GM12878 (cell line): ENCODE data around the gene NR2C2AP. TPM values are rescaled to one million over a fixed set of nuclear protein-coding genes. Genes with fewer than 3 reads are reported as not detected.
A peak's percentile ranks its signal among the peaks of the same experiment; 100 is the strongest.

ENCODE experiments used
- ATAC-seq: fragments of 200-7000 bp; cut with Tn5 transposase; 3 replicates; pipeline ENCODE4 v1.9.1; 2020; ENCODE audit warnings: mild to moderate bottlenecking, moderate library complexity
- BruUV-seq: library from RNA; stranded (reverse); fragments of 400-500 nt; replicated peaks from 2 replicates; lab custom pipeline; 2021; lab: Mats Ljungman, UMichigan
- CTCF ChIA-PET: fragments of 300-600 bp; sonication (Branson Sonifier 250); formaldehyde crosslinking; extraction: SDS; loops from one replicate; lab custom pipeline; 2021; ENCODE audit warnings: inconsistent platforms; lab: Yijun Ruan, JAX
- POLR2A ChIA-PET: fragments of 350-600 bp; formaldehyde crosslinking; extraction: SDS; loops from one replicate; lab custom pipeline; 2021; ENCODE audit warnings: inconsistent platforms; lab: Charles Lee
- RAD21 ChIA-PET: fragments of 300-600 bp; sonication (Branson Sonifier 250); formaldehyde crosslinking; loops from one replicate; lab custom pipeline; 2023; ENCODE audit warnings: antibody characterized with exemption; ENCODE audit not compliant: unreplicated experiment; lab: Charles Lee
- SMC1A ChIA-PET: fragments of 300-600 bp; sonication (Branson Sonifier 250); formaldehyde crosslinking; loops from one replicate; lab custom pipeline; 2023; ENCODE audit not compliant: unreplicated experiment, uncharacterized antibody; lab: Charles Lee
- DNase-seq: peaks from one replicate; pipeline ENCODE4 v3.0.0-alpha.2; 2011; ENCODE audit warnings: low read depth, low spot score
- FAIRE-seq: peaks from 3 replicates; lab custom pipeline; 2011; peaks lifted over from hg19 to GRCh38; lab: Jason Lieb, UNC
- H2AFZ ChIP-seq: 2 replicates; pipeline ENCODE4 v1.6.0; 2011; ENCODE audit warnings: low read depth, low read length, control low read depth; ENCODE audit not compliant: control insufficient read depth
- H3K27ac ChIP-seq: 2 replicates; pipeline ENCODE4 v1.5.1; 2011; ENCODE audit warnings: control low read depth; ENCODE audit not compliant: control insufficient read depth, insufficient read depth
- H3K27me3 ChIP-seq, 2 experiments: replicated peaks in 1 of 2; 2 replicates each; pipeline versions ENCODE4 v1.6.0 to v1.6.1; 2011; ENCODE audit warnings: low read length in 1 of 2; ENCODE audit not compliant: control insufficient read depth in 2 of 2, insufficient read depth in 2 of 2
- H3K36me3 ChIP-seq, 2 experiments: 2 replicates each; pipeline ENCODE4 v1.5.1; 2011; ENCODE audit warnings: low read length in 1 of 2; ENCODE audit not compliant: control insufficient read depth in 2 of 2, insufficient read depth in 2 of 2
- H3K4me1 ChIP-seq: 2 replicates; pipeline ENCODE4 v1.6.1; 2011; ENCODE audit warnings: mild to moderate bottlenecking, low read length, moderate library complexity, mixed read lengths; ENCODE audit not compliant: control insufficient read depth, insufficient read depth
- H3K4me2 ChIP-seq: 2 replicates; pipeline ENCODE4 v1.6.0; 2011; ENCODE audit warnings: control low read depth; ENCODE audit not compliant: control insufficient read depth, insufficient read depth
- H3K4me3 ChIP-seq: fragments of 200-600 bp; sonication (generic); 2 replicates; pipeline ENCODE4 v1.5.1; 2016
- H3K79me2 ChIP-seq: 2 replicates; pipeline ENCODE4 v1.6.0; 2011; ENCODE audit warnings: low read length; ENCODE audit not compliant: control insufficient read depth, insufficient read depth
- H3K9ac ChIP-seq: 2 replicates; pipeline ENCODE4 v1.8.0; 2011; ENCODE audit warnings: low read length, control low read depth, mixed read lengths; ENCODE audit not compliant: control insufficient read depth, insufficient read depth
- H3K9me3 ChIP-seq: replicated peaks from 3 replicates; pipeline ENCODE4 v1.5.1; 2011; ENCODE audit warnings: mild to moderate bottlenecking, low read length; ENCODE audit not compliant: control insufficient read depth, insufficient read depth
- H4K20me1 ChIP-seq: 2 replicates; pipeline ENCODE4 v1.6.0; 2011; ENCODE audit not compliant: control insufficient read depth, insufficient read depth
- ASH2L ChIP-seq: fragments of 300-600, 200-600 bp; sonication (generic); IDR thresholded peaks from 2 replicates; pipeline ENCODE4 v1.6.1; 2017; ENCODE audit warnings: low read depth, mild to moderate bottlenecking, borderline replicate concordance
- ATF2 ChIP-seq: IDR thresholded peaks from 2 replicates; pipeline ENCODE4 v1.6.1; 2012; ENCODE audit warnings: low read length, inconsistent platforms
- EED ChIP-seq: sonication (generic); IDR thresholded peaks from 2 replicates; pipeline ENCODE4 v1.6.1; 2016; ENCODE audit warnings: antibody characterized with exemption, low read depth
- IKZF1 ChIP-seq: fragments of 450-650 bp; conservative IDR thresholded peaks from 2 replicates; pipeline ENCODE4 v1.6.1; 2017; ENCODE audit warnings: antibody characterized with exemption, mild to moderate bottlenecking
- KLF5 ChIP-seq: fragments of 450-650 bp; IDR thresholded peaks from 2 replicates; pipeline ENCODE4 v1.6.1; 2014; ENCODE audit warnings: mild to moderate bottlenecking; ENCODE audit not compliant: partially characterized antibody
- MXI1 ChIP-seq: fragments of 150-350 bp; IDR thresholded peaks from 2 replicates; pipeline ENCODE4 v1.6.1; 2011; ENCODE audit warnings: low read depth, mild to moderate bottlenecking, inconsistent platforms, low read length, improper control_type of control experiment
- NFIC ChIP-seq: IDR thresholded peaks from 2 replicates; pipeline ENCODE4 v1.6.1; 2012; ENCODE audit warnings: low read depth, mild to moderate bottlenecking, inconsistent platforms, low read length, moderate library complexity
- NFYB ChIP-seq: IDR thresholded peaks from 2 replicates; pipeline ENCODE4 v1.6.1; 2011; ENCODE audit warnings: low read depth, mild to moderate bottlenecking, low read length, improper control_type of control experiment, moderate library complexity; ENCODE audit not compliant: insufficient read depth
- RBBP5 ChIP-seq: fragments of 200-600 bp; sonication (generic); conservative IDR thresholded peaks from 2 replicates; pipeline ENCODE4 v1.6.1; 2016
- TCF3 ChIP-seq: IDR thresholded peaks from 2 replicates; pipeline ENCODE4 v1.6.1; 2012; ENCODE audit warnings: low read depth, mild to moderate bottlenecking, low read length, borderline replicate concordance; ENCODE audit not compliant: insufficient read depth
- ZBTB11 ChIP-seq: fragments of 450-650 bp; formaldehyde crosslinking; IDR thresholded peaks from 2 replicates; pipeline ENCODE4 v1.5.0; 2022; ENCODE audit warnings: mild to moderate bottlenecking, missing genetic modification characterization
- ZZZ3 ChIP-seq: IDR thresholded peaks from 2 replicates; pipeline ENCODE4 v1.6.1; 2011; ENCODE audit warnings: low read depth; ENCODE audit not compliant: control insufficient read depth, insufficient read length
- WGBS: methylation state at CpG from one replicate; pipeline ENCODE4 v1.1.6; 2016; ENCODE audit warnings: low lambda C conversion rate; ENCODE audit not compliant: insufficient replicate concordance, insufficient coverage; ENCODE audit errors: missing lambda C conversion rate; 5-methylcytosine and 5-hydroxymethylcytosine counted together
- in situ Hi-C: fragments of 300-500 bp; cut with MboI; formaldehyde crosslinking; loops from 9 replicates; pipeline ENCODE4 v1.14.3; 2018; ENCODE audit warnings: mixed read lengths
- intact Hi-C: fragments of 100-400 bp; cut with micrococcal nuclease; formaldehyde crosslinking; loops from one replicate; pipeline ENCODE4 v1.14.2; 2022; ENCODE audit not compliant: unreplicated experiment
- polyA plus RNA-seq, 11 experiments: library from polyadenylated mRNA; depleted of rRNA in 4 of 11; unstranded in 6 of 11; stranded (reverse) in 5 of 11; fragments of >200 nt; fragmentation: Nextera tagmentation in 4 of 11; fragmentation: Illumina TruSeq in 1 of 11; extraction: Ambion mirVana in 4 of 11; extraction: Trizol in 1 of 11; gene quantifications; 1 replicate in 1 of 11; 2 replicates in 10 of 11; pipeline versions ENCODE4 v1.2.1 to v1.2.3, GENCODE V29; 2011 to 2016; ENCODE audit warnings: inconsistent platforms in 2 of 11, missing spikeins in 2 of 11, low read depth in 1 of 11
- total RNA-seq, 4 experiments: library from RNA; depleted of rRNA in 3 of 4; stranded (reverse); fragments of >200 nt in 3 of 4; fragmentation: Illumina TruSeq in 1 of 4; extraction: Trizol in 1 of 4; gene quantifications; 2 replicates each; pipeline versions ENCODE4 v1.2.1 to v1.2.3, GENCODE V29; 2013 to 2021

Gene NR2C2AP
- total and polyA plus RNA-seq, 10 of the 15 experiments (the other 5 are each of a cell fraction or from before 2014, with no cell fraction given): 21.5 to 44.8 (median 28.1) TPM

- FAIRE-seq (no peak), ATAC-seq (peak; percentile 4), DNase-seq (no peak)
- Histone ChIP-seq H3K9ac (peak overlapping the region; percentile 98), H3K79me2 (peaks cover 34% of the 10 kb centered on the region), H2AFZ (peak overlapping the region; percentile 83), H3K4me3 (peak overlapping the region; percentile 85), H3K36me3 (peaks cover 2 to 5% of the 10 kb centered on the region in 2 experiments; a peak in 3 of 4 replicates), H3K27ac (peak overlapping the region; percentile 97), H3K27me3 (no peaks in the 10 kb centered on the region), H3K9me3 (no peaks in the 10 kb centered on the region; the same call in 2 of the 3 replicates), H3K4me2 (peak overlapping the region; percentile 56; the same call in 1 of the 2 replicates), H4K20me1 (no peaks in the 10 kb centered on the region), H3K4me1 (peaks cover 11% of the 10 kb centered on the region)
- intact Hi-C loops (loop anchor here (2.0 kb wide), 1 partner anchor 129 kb away; the partner anchor contains the start of genes MAU2 and SUGP1), in situ Hi-C loops (no loop called here)
- ChIA-PET SMC1A (interaction anchor here (1.2 to 1.9 kb wide), 4 partner anchors 8 to 171 kb away, joined by 3 to 6 read pairs (median 4); no protein-coding TSS in a partner anchor), POLR2A (interaction anchor here (1.0 to 3.0 kb wide), 3 partner anchors 11 to 35 kb away, joined by 4 to 25 read pairs (median 7); partner anchors contain the start of gene NR2C2AP), CTCF (interaction anchor here (0.7 to 2.3 kb wide), 4 partner anchors 17 to 298 kb away, joined by 3 to 13 read pairs (median 4); partner anchors contain the start of gene MEF2B), RAD21 (interaction anchor here (0.7 to 2.2 kb wide), 3 partner anchors 11 to 124 kb away, joined by 3 to 15 read pairs (median 3); partner anchors contain the start of gene NR2C2AP)
- no peak for TF ChIP-seq RBBP5
- no peak for TF ChIP-seq NFIC
- TF ChIP-seq ASH2L: 0 out of 2 replicates have a peak, but pooled peaks have one; percentile 84
- 0 out of 2 replicates have a peak, but pooled peaks have one; percentile 5 for TF ChIP-seq TCF3
- TF ChIP-seq MXI1: peak; percentile 84
- TF ChIP-seq ZZZ3: no peak
- TF ChIP-seq EED: no peak
- TF ChIP-seq ZBTB11 (CRISPR knock-in tag): no peak
- TF ChIP-seq ATF2: no peak
- TF ChIP-seq KLF5: no peak
- TF ChIP-seq NFYB: 0 out of 2 replicates have a peak, but pooled peaks have one; percentile 53
- no peak for TF ChIP-seq IKZF1
- BruUV-seq: no TSS peak
- 0% methylated on average over 17 of the region's 17 CpGs for WGBS
Observed at GRCh38 chr19:19191768-19192077, 11.5 kb downstream of the NR2C2AP start.
